VCaP (cell line): Measurements from ENCODE around the gene PFKFB2.

ENCODE experiments used
- H3K27ac ChIP-seq: fragments of 450-650 bp; 2 replicates; pipeline ENCODE4 v1.5.1; 2017
- CTCF ChIP-seq: fragments of 450-650 bp; conservative IDR thresholded peaks from 2 replicates; pipeline ENCODE4 v1.5.1; 2017; ENCODE audit warnings: mild to moderate bottlenecking, moderate library complexity

The PFKFB2 gene

GRCh38 chr1:207102146-207102545 lies 49.1 kb downstream of the PFKFB2 start:
- no peak for TF ChIP-seq CTCF
- H3K27ac ChIP-seq, result no peak overlapping the region

GRCh38 chr1:207102659-207103058 lies 49.6 kb downstream of the PFKFB2 start:
- no peak for TF ChIP-seq CTCF
- no peak overlapping the region for H3K27ac ChIP-seq

- no peak within 1 kb of the TSS for H3K27ac ChIP-seq
- TF ChIP-seq CTCF, result no peak
These were observed 50.9 kb downstream of the PFKFB2 start, which contains the start of gene C4BPA for GRCh38 chr1:207103892-207104373. Gene C4BPA, plus strand, starts transcription at chr1:207104233. Its CDS starts 8,793 bp downstream, at chr1:207113026.

- TF ChIP-seq CTCF, result no peak
These were observed 55.9 kb downstream of the PFKFB2 start for GRCh38 chr1:207109004-207109403.

GRCh38 chr1:207112616-207113296 lies 59.7 kb downstream of the PFKFB2 start:
- TF ChIP-seq CTCF, result no peak
- H3K27ac ChIP-seq, result no peak overlapping the region

More at GRCh38 chr1:207109004-207109403, 55.9 kb downstream of the PFKFB2 start:
- H3K27ac ChIP-seq, result no peak overlapping the region

GRCh38 chr1:207115269-207115668 lies 62.2 kb downstream of the PFKFB2 start:
- TF ChIP-seq CTCF, result no peak
- no peak overlapping the region for H3K27ac ChIP-seq

- no peak for TF ChIP-seq CTCF
- no peak overlapping the region for H3K27ac ChIP-seq
These were observed 71.3 kb downstream of the PFKFB2 start for GRCh38 chr1:207124389-207124788.
